ENCODE data around the gene SLC25A40. TPM values are rescaled to one million over a fixed set of nuclear protein-coding genes. Genes with fewer than 3 reads are reported as not detected.

Gene SLC25A40
- total RNA-seq = 5.9 and 8.6 TPM in 2 replicates

GRCh38 chr7:87876040-87876868, at the start of gene SLC25A40, which contains the start of gene DBF4:
Gene SLC25A40 (minus strand): TSS chr7:87876360. CDS start chr7:87858727, 17,633 bp downstream.
Gene DBF4 (plus strand): TSS chr7:87876493. CDS start chr7:87876733, 240 bp downstream.

Other genes with a start within 250 kb of the SLC25A40 start
- under 0.01 and 0.19 TPM in 2 replicates for gene RUNDC3B, start 248.0 kb downstream of the SLC25A40 start, total RNA-seq
- gene DBF4, start 133 bp upstream of the SLC25A40 start, total RNA-seq = 14.7 and 29.2 TPM in 2 replicates
- gene ADAM22, start 57.9 kb upstream of the SLC25A40 start, total RNA-seq = 0.33 and 0.86 TPM in 2 replicates

All from vein endothelial cell (primary cell).